GM12865 (cell line): ENCODE results near the gene IFIT1B.
"Not testable (repeated sequence)": the region's sequence is repeated elsewhere in the genome, so short reads cannot be mapped to it uniquely, and the experiment has no call there.

ENCODE experiments used
- DNase-seq: peaks from one replicate; pipeline ENCODE4 v3.0.0; 2010; ENCODE audit warnings: low read depth
- H3K4me3 ChIP-seq: 2 replicates; pipeline ENCODE4 v1.5.1; 2011; ENCODE audit warnings: mild to moderate bottlenecking, low read depth, low read length, control low read depth
- TF ChIP-seq, protein P1 (sequence below): IDR thresholded peaks from 2 replicates; pipeline ENCODE4 v1.5.1; 2011; ENCODE audit warnings: low read length, control low read depth, low read depth, inconsistent platforms; ENCODE audit not compliant: insufficient read depth; ENCODE audit errors: missing control alignments

Gene IFIT1B

DNA sequence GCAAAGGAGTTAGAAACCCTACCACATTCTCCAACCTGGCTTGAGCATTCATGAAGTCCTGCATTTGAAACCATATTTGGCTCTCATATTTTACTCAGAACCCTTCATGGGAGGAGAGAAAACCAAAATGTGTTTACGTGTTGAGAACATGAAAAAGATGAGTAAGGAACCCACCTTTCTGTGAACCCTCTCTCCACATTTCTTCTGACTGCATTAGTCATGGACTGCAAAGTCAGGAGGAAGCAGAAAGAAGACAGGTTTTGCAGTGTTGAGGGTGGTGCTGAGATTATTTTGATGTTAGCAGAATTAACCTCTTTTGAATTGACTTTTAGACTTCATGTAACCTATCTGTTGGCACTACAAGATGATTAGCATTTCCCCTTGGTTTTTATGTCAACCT is 4.9 kb downstream of the IFIT1B start:
- no peak for DNase-seq
- TF ChIP-seq, protein P1, sequence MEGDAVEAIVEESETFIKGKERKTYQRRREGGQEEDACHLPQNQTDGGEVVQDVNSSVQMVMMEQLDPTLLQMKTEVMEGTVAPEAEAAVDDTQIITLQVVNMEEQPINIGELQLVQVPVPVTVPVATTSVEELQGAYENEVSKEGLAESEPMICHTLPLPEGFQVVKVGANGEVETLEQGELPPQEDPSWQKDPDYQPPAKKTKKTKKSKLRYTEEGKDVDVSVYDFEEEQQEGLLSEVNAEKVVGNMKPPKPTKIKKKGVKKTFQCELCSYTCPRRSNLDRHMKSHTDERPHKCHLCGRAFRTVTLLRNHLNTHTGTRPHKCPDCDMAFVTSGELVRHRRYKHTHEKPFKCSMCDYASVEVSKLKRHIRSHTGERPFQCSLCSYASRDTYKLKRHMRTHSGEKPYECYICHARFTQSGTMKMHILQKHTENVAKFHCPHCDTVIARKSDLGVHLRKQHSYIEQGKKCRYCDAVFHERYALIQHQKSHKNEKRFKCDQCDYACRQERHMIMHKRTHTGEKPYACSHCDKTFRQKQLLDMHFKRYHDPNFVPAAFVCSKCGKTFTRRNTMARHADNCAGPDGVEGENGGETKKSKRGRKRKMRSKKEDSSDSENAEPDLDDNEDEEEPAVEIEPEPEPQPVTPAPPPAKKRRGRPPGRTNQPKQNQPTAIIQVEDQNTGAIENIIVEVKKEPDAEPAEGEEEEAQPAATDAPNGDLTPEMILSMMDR = no peak
- H3K4me3 ChIP-seq = no peak overlapping the region

DNA sequence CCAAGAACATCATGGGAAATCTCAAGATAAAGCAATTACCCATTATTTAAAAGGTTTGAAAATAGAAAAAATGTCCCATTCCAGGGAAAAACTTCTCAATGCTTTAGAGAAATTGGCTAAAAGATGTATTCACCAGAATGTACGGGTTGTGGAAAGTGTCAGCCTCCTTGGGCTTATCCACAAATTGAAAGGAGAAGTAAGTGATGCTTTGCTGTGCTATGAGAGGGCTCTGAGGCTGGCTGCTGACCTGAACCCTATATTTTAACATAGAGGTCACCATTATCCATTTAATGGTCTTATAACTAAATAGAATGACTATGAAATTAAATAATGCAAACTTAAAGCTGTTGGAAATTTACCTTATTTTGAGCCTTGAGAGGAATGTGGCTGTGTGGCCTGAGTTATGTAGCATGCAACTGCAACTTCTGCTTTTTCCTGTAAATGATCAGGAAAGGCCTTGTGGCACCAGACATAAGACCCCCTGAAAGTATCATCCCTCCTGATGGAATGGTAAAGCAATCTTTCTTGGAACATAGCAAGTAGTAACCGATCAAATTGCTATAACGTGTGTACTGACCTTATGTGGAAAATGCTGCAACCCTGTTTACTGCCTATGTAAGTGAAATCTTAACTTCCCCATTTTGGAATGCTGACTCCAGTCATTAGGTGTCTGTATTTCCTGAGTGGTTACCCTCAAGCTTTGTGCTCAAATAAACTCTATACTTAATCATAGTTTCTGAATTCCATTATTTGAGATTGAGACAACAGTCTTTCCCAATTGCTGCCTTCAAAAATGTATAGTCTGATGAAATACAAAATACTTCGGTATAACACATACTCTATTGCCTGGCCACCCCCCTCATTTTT is 6.9 kb downstream of the IFIT1B start:
- TF ChIP-seq, protein P1 = no peak
- DNase-seq = no peak
- H3K4me3 ChIP-seq = no peak overlapping the region

DNA sequence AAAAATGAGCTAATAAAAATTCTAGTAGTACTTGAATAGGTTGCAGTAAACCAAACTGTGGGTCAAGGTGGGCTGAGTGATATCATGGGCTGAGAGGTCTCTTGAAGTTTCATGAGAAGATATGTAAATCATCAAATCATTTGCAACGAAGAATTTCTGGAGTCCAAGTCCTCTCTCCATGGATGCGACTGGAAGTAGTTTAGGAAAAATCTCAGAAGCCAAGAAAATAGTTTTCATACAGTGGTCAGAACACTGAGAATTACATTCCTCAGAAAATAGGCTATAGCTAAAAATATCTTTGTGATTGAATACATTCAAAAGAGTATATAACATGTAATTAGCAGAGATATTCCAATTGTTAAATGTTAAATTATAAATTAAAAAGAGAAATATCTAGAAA is 10.9 kb downstream of the IFIT1B start:
- no peak for DNase-seq
- TF ChIP-seq, protein P1 = no peak
- no peak overlapping the region for H3K4me3 ChIP-seq

DNA sequence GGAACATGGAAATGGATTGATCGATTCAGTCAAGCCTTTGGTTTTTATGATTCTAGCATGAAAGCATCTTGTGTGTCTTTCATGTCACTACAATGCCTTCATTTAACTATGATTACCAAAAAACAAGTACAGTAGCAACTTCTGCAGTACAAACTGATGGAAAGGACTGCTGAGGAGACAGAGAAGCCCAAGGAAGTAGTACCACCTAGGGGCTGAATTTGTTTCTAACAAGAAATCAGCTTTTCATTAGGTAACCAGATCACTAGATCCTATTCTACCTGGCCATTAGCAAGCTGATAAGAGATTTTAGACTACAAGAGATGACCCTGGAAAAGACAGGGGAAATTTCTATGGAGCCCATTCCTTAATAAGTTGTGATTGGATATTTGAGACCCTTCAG is 11.4 kb downstream of the IFIT1B start:
- no peak overlapping the region for H3K4me3 ChIP-seq
- TF ChIP-seq, protein P1 = peak; percentile 27
- DNase-seq = peak; percentile 58

DNA sequence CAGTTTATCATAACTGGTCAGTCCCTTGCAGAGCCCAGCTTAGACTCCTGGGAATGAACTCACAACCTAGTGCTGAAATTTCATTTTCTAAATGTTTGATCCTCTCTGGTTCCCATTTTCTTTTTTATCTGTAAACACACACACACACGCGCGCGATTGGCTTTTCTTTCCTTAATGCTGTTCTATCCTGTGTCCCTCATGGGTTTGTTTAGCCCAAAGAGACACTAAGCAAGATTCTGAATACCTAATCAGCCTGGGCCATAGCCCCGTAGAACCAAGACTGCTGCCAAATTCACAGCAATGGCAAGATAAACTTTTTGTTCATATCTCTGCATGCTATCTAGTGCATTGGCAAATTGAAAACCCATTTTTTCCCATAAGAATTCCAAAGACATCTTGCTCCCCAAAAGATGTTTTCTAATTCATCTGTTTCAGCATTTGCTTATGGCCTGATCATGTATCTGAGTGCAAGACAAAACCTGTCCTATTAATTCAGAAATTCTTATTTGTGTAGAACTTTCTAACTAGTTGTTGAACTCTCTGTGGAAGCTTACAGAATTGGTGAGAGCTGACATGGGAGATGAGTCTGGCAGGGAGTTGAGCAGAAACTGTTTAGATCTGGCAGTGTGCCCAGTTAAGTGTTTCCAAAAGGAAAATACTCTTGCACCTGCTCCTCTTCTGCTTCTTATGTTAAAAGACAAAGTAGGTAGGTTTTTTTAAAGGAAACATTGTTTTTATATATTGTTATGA is 12.8 kb downstream of the IFIT1B start:
- TF ChIP-seq, protein P1 = no peak
- H3K4me3 ChIP-seq = no peak overlapping the region
- DNase-seq = no peak

DNA sequence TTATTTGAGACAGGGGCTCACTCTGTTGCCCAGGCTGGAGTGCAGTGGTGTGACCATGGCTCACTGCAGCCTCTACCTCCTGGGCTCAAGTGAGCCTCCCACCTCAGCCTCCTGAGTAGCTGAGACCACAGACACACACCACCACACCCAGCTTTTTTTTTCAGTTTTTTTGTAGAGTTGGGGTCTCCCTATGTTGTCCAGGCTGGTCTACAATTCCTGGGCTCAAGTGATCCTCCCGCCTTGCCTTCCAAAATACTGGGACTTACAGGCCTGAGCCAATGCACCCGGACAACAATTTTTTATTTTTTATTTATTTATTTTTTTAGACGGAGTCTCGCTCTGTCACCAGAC is 13.3 kb downstream of the IFIT1B start:
- not testable (repeated sequence) for H3K4me3 ChIP-seq, DNase-seq

DNA sequence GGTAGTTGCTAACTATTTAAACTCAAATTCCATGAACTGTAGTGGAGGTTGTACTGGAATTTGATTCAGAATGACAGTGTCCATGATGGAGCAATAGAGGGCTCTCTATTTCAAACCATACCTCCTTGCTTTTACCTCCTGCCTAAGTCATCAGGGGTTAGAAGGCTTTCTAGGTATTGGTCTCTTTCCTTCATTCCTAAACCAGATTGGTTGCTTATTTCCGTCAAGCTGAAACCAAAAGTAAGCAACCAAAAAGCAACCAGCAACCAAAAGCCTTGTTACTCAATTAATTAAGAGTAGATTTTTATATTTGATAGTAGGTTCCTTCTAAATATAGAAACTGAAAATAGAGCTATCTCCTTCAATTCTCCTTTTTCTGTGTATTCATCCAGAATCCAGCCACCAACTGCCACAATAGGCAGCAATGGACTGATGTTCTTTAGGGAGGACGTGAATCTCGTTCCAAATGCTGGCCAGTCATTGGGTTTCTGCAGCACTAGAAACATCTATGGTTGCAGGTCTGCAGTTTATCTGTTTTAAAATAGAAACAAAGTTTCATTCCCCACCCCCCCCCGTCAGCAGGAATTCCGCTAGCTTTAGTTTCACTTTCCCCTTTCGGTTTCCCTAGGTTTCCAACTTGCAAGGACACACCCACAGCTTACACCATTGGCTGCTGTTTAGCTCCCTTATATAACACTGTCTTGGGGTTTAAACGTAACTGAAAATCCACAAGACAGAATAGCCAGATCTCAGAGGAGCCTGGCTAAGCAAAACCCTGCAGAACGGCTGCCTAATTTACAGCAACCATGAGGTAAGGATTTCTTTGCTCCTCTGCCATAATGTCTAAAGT is 14.3 kb downstream of the IFIT1B start, which contains the start of gene IFIT1:
Gene IFIT1 (plus strand): TSS at position 717 of the 850 bp plus-strand sequence. CDS start 90 bp downstream, at position 807.
- H3K4me3 ChIP-seq = peak within 1 kb of the TSS; percentile 53
- TF ChIP-seq, protein P1 = no peak
- DNase-seq = peak; percentile 90
